ENCODE measurements around the gene ZBTB16. TPM values are rescaled to one million over a fixed set of nuclear protein-coding genes. Genes with fewer than 3 reads are reported as not detected.

The ZBTB16 gene
- total and polyA plus RNA-seq, 9 donors: 12.7 to 160 (median 68.7) TPM

DNA sequence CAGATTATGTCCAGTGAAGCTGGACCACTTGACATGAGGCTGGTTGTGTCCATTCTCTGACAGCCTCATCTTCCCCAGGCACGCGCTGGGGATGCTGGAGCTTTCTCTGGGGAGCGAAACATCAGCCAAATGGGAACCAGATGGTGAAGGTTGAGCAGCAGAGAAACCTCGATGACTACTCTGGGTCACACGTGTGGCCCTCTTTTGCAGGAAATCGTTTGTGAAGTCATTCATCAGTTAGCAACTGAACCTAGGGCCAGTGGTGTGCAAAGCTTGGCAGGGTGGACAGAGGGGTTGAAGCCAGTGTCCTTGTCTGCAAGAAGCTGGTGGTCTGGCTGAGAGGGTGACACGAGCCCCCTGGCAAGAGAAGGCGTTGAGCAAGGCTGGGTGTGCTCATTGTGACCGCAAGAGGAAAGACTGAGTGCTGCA, 109.8 kb downstream of the ZBTB16 start:
- WGBS, 3 donors: 77 to 83% (median 78%) methylated on average over 9 of the region's 9 CpGs
- Histone ChIP-seq H3K4me1 (ENCODE audit: insufficient read depth) (peaks cover 74% of the 10 kb centered on the region), H3K9me3 (no peaks in the 10 kb centered on the region), H3K36me3 (no peaks in the 10 kb centered on the region), H3K27me3 (no peaks in the 10 kb centered on the region), H3K27ac (peak overlapping the region; percentile 65 to 89), H3K4me3 (no peak overlapping the region)
- DNase-seq: no peak
- TF ChIP-seq EP300 (IDR thresholded peaks at IDR 0.05) (no peak), POLR2A (IDR thresholded peaks at IDR 0.05) (no peak), CTCF (IDR thresholded peaks at IDR 0.05) (no peak)
- intact Hi-C loops (cut with DNase I): no loop called here

DNA sequence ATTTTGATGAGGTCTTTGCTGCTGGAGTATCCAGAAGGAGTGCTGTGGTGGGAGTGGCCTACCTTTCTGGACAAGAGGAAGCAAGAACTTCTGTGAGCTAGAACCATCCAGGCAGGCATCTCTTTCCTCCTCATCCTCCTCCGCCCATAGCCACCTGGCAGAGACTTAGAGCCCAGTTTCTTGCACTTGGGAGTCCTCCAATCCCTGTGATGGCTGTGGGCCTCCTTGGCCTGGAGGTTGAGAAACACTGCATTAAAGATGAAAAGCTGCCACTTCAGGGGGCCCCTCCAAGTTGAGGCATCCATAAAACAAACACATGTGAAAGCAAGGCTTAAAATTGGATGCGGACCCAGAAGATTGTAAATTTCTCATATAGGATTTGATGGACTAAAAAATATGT, 110.3 kb downstream of the ZBTB16 start:
- H3K27me3 ChIP-seq: no peaks in the 10 kb centered on the region
- no peaks in the 10 kb centered on the region for H3K36me3 ChIP-seq
- no peaks in the 10 kb centered on the region for H3K9me3 ChIP-seq
- DNase-seq: peak in 1 of 5 donors; percentile 14
- H3K27ac ChIP-seq: peak overlapping the region in 1 of 2 donors; percentile 89
- TF ChIP-seq POLR2A (IDR thresholded peaks at IDR 0.05): no peak
- TF ChIP-seq CTCF (IDR thresholded peaks at IDR 0.05): no peak
- no peak for TF ChIP-seq EP300 (IDR thresholded peaks at IDR 0.05)
- intact Hi-C loops (cut with DNase I): loop anchor here in 1 of 4 donors (5.0 to 10.0 kb wide), 2 partner anchors 85 to 88 kb away; no protein-coding TSS in a partner anchor
- WGBS, 3 donors: 70 to 98% (median 97%) methylated on average over 2 of the region's 2 CpGs
- peaks cover 73% of the 10 kb centered on the region for H3K4me1 ChIP-seq (ENCODE audit: insufficient read depth)
- H3K4me3 ChIP-seq: no peak overlapping the region

- Histone ChIP-seq H3K9me3 (no peaks in the 10 kb centered on the region), H3K27me3 (no peaks in the 10 kb centered on the region), H3K27ac (peak overlapping the region in 1 of 2 donors; percentile 89), H3K4me1 (ENCODE audit: insufficient read depth) (peaks cover 69% of the 10 kb centered on the region), H3K36me3 (no peaks in the 10 kb centered on the region), H3K4me3 (no peak overlapping the region)
- intact Hi-C loops (cut with DNase I): loop anchor here in 1 of 4 donors (5.0 to 10.0 kb wide), 2 partner anchors 85 to 88 kb away; no protein-coding TSS in a partner anchor
- no peak for TF ChIP-seq POLR2A (IDR thresholded peaks at IDR 0.05)
- TF ChIP-seq EP300 (IDR thresholded peaks at IDR 0.05): no peak
- TF ChIP-seq CTCF (IDR thresholded peaks at IDR 0.05): no peak
- WGBS, 3 donors: 86 to 89% (median 88%) methylated on average over 10 of the region's 10 CpGs
- DNase-seq: no peak
Observed at GRCh38 chr11:114170226-114170625, 110.7 kb downstream of the ZBTB16 start.

DNA sequence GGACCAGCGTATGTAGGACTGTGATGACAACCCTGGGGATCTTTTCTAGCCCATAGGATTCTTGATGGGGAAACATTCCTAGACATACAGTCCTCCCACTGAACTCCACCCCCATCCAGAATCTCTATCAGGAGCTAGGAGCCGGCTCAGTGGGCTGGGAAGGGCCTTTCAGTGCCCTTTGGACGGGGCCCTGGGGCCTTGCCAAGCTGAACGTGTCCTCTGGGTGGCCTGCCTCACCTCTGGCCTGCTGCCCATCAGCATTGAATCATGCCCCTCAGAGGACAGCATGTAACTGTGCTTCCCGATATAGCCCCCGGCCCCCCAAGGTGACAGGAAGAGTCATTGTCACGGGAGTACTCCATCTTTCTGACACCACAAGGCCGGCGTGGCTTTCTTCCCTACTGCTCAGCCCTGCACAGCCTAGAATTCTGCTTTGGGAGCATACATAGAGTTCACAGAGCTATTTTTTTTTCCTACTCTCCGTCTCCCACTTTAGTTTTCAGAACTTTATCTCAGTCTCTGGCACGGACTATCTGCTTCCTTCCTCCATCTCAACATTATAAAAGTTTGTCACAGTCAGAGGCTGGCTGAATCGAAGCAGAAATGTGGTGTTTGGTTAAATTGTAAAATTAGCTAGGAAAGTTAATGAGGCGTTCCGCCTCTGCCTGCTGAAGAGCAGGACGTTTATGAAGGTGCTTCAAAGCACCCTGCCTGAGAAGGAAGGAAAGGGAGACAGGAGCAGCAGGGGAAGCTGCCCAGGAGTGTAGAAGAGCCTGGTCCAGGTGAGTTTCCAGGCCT, 111.9 kb downstream of the ZBTB16 start:
- no peaks in the 10 kb centered on the region for H3K9me3 ChIP-seq
- no peaks in the 10 kb centered on the region for H3K36me3 ChIP-seq
- no peak overlapping the region for H3K4me3 ChIP-seq
- intact Hi-C loops (cut with DNase I): loop anchor here in 1 of 4 donors (5.0 to 10.0 kb wide), 2 partner anchors 83 to 89 kb away; no protein-coding TSS in a partner anchor
- peak overlapping the region; percentile 86 to 89 for H3K27ac ChIP-seq
- WGBS, 3 donors: 8 to 10% (median 9%) methylated on average over 15 of the region's 15 CpGs
- DNase-seq: peak; percentile 83 to 95 (median 92)
- peaks cover 66% of the 10 kb centered on the region for H3K4me1 ChIP-seq (ENCODE audit: insufficient read depth)
- TF ChIP-seq EP300 (IDR thresholded peaks at IDR 0.05) (peak; percentile 99), CTCF (IDR thresholded peaks at IDR 0.05) (peak in 1 of 3 donors; percentile 7), POLR2A (IDR thresholded peaks at IDR 0.05) (peak; percentile 37)
- no peaks in the 10 kb centered on the region for H3K27me3 ChIP-seq

Measured in ovary (tissue), 9 donors.